ENCODE measurements around the gene GOLGA6C. TPM values are rescaled to one million over a fixed set of nuclear protein-coding genes. Genes with fewer than 3 reads are reported as not detected.

The GOLGA6C gene
- total and polyA plus RNA-seq, 9 of the 15 experiments (the other 6 are each of a cell fraction or from before 2014, with no cell fraction given): not detected

- CTCF ChIA-PET (ENCODE audit: low intra/inter-chr PET ratio): no interaction called here
- no peak overlapping the region for H3K4me2 ChIP-seq (ENCODE audit: insufficient read depth, low read length)
- H3K9me1 ChIP-seq (ENCODE audit: control insufficient read depth, insufficient read depth, low read length): peaks cover 10% of the 10 kb centered on the region
- no peak for DNase-seq (ENCODE audit: extremely low read depth in 1 of 4, low spot score in 3 of 4)
- peaks cover 0 to 30% of the 10 kb centered on the region in 2 experiments; a peak in 2 of 5 replicates for H3K4me1 ChIP-seq (replicated peaks in 1 of 2; ENCODE audit: control insufficient read depth in 2 of 2, insufficient read depth in 2 of 2, low read length in 2 of 2)
- H3K4me3 ChIP-seq: no peak overlapping the region
- intact Hi-C loops (cut with micrococcal nuclease) (no loop called here), in situ Hi-C loops (cut with MboI) (no loop called here)
- no peak overlapping the region for H3K27ac ChIP-seq (ENCODE audit: extremely low read depth, low read depth, low read length)
- peak overlapping the region in 1 of 2 experiments; percentile 50; a peak in 1 of 4 replicates for H3K9ac ChIP-seq (ENCODE audit: insufficient read depth in 1 of 2, low read depth in 2 of 2, low read length in 2 of 2)
- TF ChIP-seq, protein P1, sequence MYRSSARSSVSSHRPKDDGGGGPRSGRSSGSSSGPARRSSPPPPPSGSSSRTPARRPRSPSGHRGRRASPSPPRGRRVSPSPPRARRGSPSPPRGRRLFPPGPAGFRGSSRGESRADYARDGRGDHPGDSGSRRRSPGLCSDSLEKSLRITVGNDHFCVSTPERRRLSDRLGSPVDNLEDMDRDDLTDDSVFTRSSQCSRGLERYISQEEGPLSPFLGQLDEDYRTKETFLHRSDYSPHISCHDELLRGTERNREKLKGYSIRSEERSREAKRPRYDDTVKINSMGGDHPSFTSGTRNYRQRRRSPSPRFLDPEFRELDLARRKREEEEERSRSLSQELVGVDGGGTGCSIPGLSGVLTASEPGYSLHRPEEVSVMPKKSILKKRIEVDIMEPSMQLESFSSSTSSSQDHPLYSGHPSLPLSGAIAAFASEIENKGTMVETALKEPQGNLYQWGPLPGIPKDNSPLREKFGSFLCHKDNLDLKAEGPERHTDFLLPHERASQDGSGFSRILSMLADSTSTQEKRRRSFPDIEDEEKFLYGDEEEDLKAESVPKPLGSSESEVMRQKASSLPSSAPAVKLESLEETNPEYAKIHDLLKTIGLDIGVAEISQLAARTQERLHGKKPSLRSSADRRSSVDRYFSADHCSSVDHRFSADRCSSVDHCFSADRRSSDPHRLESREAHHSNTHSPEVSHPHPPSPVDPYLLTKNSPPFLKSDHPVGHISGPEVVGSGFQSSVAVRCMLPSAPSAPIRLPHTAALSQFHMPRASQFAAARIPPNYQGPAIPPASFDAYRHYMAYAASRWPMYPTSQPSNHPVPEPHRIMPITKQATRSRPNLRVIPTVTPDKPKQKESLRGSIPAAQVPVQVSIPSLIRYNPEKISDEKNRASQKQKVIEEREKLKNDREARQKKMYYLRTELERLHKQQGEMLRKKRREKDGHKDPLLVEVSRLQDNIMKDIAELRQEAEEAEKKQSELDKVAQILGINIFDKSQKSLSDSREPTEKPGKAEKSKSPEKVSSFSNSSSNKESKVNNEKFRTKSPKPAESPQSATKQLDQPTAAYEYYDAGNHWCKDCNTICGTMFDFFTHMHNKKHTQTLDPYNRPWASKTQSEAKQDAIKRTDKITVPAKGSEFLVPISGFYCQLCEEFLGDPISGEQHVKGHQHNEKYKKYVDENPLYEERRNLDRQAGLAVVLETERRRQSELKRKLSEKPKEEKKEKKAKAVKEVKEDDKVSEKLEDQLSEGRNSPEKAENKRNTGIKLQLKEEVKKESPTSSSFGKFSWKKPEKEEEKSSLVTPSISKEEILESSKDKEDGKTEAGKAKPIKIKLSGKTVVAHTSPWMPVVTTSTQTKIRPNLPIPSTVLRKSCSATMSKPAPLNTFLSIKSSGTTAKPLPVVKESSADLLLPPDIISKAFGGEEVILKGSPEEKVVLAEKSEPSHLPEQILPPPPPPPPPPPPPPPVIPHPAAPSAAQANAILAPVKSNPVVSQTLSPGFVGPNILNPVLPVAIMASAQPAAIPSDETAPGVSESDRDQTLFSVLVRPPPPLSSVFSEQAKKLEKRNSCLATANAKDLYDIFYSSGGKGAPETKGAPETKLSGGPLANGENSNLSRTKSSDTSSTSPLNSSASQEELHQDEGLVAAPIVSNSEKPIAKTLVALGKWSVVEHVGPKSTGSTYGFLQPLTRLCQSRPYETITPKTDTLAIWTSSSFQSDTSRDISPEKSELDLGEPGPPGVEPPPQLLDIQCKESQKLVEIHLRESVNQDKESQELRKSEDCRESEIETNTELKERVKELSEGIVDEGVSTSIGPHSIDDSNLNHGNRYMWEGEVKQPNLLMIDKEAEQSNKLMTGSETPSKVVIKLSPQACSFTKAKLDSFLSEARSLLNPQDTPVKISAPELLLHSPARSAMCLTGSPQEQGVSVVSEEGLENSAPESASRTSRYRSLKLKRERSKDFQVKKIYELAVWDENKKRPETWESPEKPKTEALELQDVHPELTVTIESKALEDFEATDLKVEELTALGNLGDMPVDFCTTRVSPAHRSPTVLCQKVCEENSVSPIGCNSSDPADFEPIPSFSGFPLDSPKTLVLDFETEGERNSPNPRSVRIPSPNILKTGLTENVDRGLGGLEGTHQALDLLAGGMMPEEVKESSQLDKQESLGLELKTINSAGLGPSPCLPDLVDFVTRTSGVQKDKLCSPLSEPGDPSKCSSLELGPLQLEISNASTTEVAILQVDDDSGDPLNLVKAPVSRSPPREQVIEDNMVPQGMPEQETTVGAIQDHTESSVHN (IDR thresholded peaks at IDR 0.05; ENCODE audit: borderline replicate concordance in 1 of 2, low read depth in 1 of 2): no peak
- TF ChIP-seq PRDM10 (IDR thresholded peaks at IDR 0.05; ENCODE audit: partially characterized antibody): peak; percentile 89
- POLR2A ChIA-PET: interaction anchor here (0.6 to 2.1 kb wide), 7 partner anchors 8 to 186 kb away, joined by 3 to 8 read pairs (median 4); no protein-coding TSS in a partner anchor
- peak; percentile 8; the same call in 1 of the 3 replicates for ATAC-seq
- H3K79me2 ChIP-seq (ENCODE audit: control insufficient read depth, insufficient read depth, low read length): peaks cover 35% of the 10 kb centered on the region
- no peaks in the 10 kb centered on the region for H3K9me3 ChIP-seq (replicated peaks; ENCODE audit: control insufficient read depth, insufficient read depth, low read depth, low read length)
- H4K20me1 ChIP-seq (replicated peaks; ENCODE audit: control insufficient read depth, insufficient read depth, low read length): peaks cover 74% of the 10 kb centered on the region
- H2AFZ ChIP-seq (ENCODE audit: low read depth, low read length): no peak overlapping the region
- H3K36me3 ChIP-seq (ENCODE audit: control insufficient read depth, insufficient read depth, low read length): peaks cover 63% of the 10 kb centered on the region; the same call in 2 of the 3 replicates
- no TSS peak for BruUV-seq (replicated peaks)
- FAIRE-seq: no peak
- 89% methylated on average over 9 of the region's 9 CpGs for WGBS (ENCODE audit: insufficient coverage, low coverage, missing lambda C conversion rate)
- H3K27me3 ChIP-seq (ENCODE audit: control insufficient read depth in 2 of 2, insufficient read depth in 2 of 2, low read length in 2 of 2): no peaks in the 10 kb centered on the region
These were observed 46.5 kb upstream of the GOLGA6C start for GRCh38 chr15:75211436-75212199.
